ENCODE data around the gene NUF2.
"Not testable (repeated sequence)": the region's sequence is repeated elsewhere in the genome, so short reads cannot be mapped to it uniquely, and the experiment has no call there.

The NUF2 gene

GRCh38 chr1:163321311-163322305, at the start of gene NUF2:
Gene NUF2, plus strand, starts transcription at chr1:163321954. Its CDS starts 4,098 bp downstream, at chr1:163326052.
- peak; percentile 98 for DNase-seq (ENCODE audit: low spot score)

GRCh38 chr1:163273766-163274441, 47.9 kb upstream of the NUF2 start:
- DNase-seq (ENCODE audit: low spot score), result no peak

GRCh38 chr1:163275222-163275621, 46.5 kb upstream of the NUF2 start:
- DNase-seq (ENCODE audit: low spot score), result no peak

DNA sequence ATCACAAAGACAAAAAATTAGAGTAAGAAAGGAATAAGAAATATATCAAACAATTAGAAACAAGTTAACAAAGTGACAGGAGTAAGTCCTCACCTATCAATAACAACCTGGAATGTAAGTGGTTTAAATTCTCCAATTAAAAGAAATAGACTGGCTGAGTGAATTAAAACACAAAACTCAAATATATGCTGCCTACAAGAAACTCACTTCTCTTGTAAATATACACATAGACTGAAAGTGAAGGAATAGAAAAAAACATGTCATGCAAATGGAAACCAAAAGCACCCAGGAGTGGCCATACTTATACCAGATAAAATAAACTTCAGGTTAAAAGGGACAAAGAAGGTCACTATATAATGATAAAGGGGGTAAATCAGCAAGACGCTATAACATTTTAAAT, 43.2 kb upstream of the NUF2 start:
- no peak for DNase-seq (ENCODE audit: low spot score)

- DNase-seq (ENCODE audit: low spot score), result not testable (repeated sequence)
Observed at GRCh38 chr1:163284867-163285266, 36.9 kb upstream of the NUF2 start.

GRCh38 chr1:163290025-163290640, 31.6 kb upstream of the NUF2 start:
- DNase-seq (ENCODE audit: low spot score), result no peak

DNA sequence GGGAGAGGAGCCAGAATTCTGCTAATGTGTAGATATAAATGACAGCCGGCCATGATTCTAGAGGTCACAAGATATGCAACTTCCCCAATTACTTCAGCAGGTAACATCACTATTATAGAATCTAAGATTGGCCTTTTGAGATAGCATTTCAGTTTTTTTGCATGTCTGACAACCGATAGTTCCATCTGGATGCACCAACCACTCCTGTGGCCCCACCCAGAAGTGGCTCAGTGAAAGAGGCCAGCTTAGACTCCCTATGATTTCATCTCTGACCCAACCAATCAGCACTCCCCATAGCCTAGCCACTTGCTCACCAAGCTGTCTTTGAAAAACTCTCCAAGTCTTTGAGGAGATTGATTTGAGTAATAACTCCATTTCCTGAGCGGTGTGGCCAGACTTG, 30.3 kb upstream of the NUF2 start:
- no peak for DNase-seq (ENCODE audit: low spot score)

- not testable (repeated sequence) for DNase-seq (ENCODE audit: low spot score)
Observed at GRCh38 chr1:163292153-163292552, 29.6 kb upstream of the NUF2 start.

- DNase-seq (ENCODE audit: low spot score), result not testable (repeated sequence)
Observed at GRCh38 chr1:163293497-163293896, 28.3 kb upstream of the NUF2 start.

DNA sequence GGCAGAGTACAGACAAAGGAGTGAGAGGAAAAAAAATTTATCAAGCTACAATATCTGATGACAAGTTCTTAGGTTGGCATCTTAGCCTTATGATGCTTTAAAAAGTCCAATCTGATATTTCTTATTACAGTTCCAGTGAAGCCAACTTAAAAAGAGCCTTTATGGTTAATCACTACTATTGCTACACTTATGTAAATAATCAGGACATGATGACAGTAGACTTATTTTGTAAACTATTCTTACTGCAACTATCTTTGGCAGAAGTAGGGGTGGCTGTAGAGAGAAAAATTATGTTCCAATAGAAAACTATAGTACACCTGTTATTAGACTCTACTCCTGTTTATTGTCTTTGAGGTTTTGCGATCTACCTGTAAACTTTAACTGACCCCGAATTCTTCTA, 25.8 kb upstream of the NUF2 start:
- DNase-seq (ENCODE audit: low spot score), result no peak

DNA sequence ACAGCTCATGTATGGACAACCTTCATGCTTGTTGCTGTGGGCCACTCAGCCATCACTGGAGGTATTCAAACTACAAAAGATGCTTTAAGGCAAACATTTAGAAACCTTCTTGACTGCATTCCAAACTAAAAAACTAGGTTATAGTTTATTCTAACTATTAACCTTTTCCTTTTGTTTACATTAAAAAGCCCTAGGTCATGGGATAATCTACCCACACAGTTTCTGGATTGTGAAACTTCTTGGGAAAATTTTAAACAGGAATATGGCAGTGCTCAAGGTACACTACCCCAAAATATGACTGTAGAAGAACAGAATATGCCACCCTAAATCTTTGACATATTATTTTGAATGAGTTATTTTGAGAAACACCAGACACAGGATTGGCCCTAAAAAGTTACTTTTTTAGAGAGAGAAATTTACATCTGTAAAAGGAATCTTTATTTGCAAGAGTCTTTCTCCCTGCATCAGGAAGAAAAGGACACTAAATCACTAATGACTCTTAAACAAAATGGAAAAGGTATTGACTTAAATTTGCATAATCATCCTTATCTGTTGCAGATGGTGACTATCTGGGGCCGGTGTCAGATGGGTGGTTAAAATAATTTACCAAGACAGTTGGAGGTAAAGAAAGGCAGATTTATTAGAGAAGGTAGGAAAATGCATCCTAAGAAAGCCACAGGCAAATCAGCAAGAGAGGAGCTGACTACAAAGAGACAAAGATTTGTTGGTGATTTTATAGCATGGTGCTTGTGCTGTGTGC, 25.1 kb upstream of the NUF2 start:
- no peak for DNase-seq (ENCODE audit: low spot score)

- no peak for DNase-seq (ENCODE audit: low spot score)
Observed at GRCh38 chr1:163298365-163298764, 23.4 kb upstream of the NUF2 start.

GRCh38 chr1:163300568-163300967, 21.2 kb upstream of the NUF2 start:
- DNase-seq (ENCODE audit: low spot score), result no peak

- no peak for DNase-seq (ENCODE audit: low spot score)
Observed at GRCh38 chr1:163303561-163303960, 18.2 kb upstream of the NUF2 start.

- DNase-seq (ENCODE audit: low spot score), result no peak
Observed at GRCh38 chr1:163305441-163305840, 16.3 kb upstream of the NUF2 start.

DNA sequence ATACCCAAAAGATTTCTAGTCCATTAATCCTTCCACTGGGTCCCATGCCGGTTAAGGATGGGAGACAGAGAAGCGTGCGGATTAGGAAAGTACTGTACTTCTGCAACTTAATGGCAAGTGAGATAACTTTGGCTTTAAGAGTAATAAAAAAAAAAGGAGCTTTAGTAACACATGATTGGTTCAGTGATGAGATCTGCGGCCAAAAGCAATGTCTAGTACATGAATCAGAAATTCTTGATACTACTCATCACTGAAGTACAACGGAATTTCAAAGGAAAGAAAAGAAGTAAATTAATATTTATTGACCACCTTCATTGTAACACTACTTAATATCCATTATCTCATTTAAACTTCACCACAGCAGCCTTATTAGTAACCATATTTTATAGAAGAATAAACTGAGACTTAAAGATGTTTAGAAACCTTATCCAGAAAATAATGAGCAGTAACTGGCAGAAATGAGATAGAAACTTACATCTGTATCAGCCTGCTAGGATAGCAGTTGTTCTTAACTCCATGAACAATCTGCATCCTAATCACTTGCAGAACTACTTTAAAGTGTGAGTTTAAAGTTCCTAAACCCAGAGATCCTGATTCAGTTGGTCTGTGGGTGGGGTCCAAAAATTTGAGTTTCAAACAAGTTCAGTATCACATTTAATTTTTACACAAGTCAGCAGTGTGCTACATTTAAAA, 14.1 kb upstream of the NUF2 start:
- no peak for DNase-seq (ENCODE audit: low spot score)

GRCh38 chr1:163308811-163309210, 12.9 kb upstream of the NUF2 start:
- no peak for DNase-seq (ENCODE audit: low spot score)

GRCh38 chr1:163315773-163316374, 5.9 kb upstream of the NUF2 start:
- DNase-seq (ENCODE audit: low spot score), result peak; percentile 55

GRCh38 chr1:163320891-163321290, 863 bp upstream of the NUF2 start:
- DNase-seq (ENCODE audit: low spot score), result no peak

GRCh38 chr1:163323339-163323738, 1.6 kb downstream of the NUF2 start:
- DNase-seq (ENCODE audit: low spot score), result not testable (repeated sequence)

GRCh38 chr1:163331116-163331515, 9.4 kb downstream of the NUF2 start:
- DNase-seq (ENCODE audit: low spot score), result no peak

All from CD4-positive, alpha-beta T cell treated with Interleukin-2 at 100 ng/mL for 4 hours (primary cell).